GM18873 (cell line): ENCODE measurements around the gene SNX25.
"Not testable (repeated sequence)": the region's sequence is repeated elsewhere in the genome, so short reads cannot be mapped to it uniquely, and the experiment has no call there.

Experiments used
- ATAC-seq: cut with Tn5 transposase; IDR thresholded peaks from one replicate; pipeline ENCODE4 v1.9.1; 2021; ENCODE audit warnings: mild to moderate bottlenecking, moderate library complexity, moderate number of reproducible peaks; ENCODE audit not compliant: unreplicated experiment, low FRiP score

Gene SNX25

GRCh38 chr4:185209031-185209851 is at the start of gene SNX25:
TSS of gene SNX25 (plus strand) at chr4:185209598. CDS start at chr4:185209827, 229 bp downstream.
- peak; percentile 62 for ATAC-seq

DNA sequence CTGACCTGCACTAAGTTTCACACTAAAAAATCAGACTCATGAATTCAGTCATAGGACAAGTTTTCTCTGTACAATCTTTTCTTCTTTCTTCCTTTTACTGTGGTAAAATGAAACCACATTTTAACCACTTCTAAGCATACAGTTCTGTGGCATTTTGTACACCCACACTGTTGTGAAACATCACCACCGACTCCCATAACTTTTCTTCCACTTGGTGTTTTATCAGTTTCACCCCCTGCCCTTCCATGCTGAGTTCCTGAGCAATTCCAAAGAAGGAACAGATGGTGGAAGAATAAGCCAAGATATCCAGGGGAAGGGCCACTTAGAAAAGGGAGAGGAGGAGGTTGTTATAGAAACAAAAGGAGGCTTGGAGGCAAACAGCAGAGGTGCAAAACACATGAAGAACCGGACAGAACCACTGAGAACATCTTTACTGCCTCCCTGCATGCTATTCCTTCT is 43.8 kb upstream of the SNX25 start:
- peak; percentile 86 for ATAC-seq

- ATAC-seq: no peak
Measured at GRCh38 chr4:185167234-185167633, 42.2 kb upstream of the SNX25 start.

- ATAC-seq: peak; percentile 75
Measured at GRCh38 chr4:185171373-185172071, 37.9 kb upstream of the SNX25 start.

- no peak for ATAC-seq
Measured at GRCh38 chr4:185179488-185179887, 29.9 kb upstream of the SNX25 start.

DNA sequence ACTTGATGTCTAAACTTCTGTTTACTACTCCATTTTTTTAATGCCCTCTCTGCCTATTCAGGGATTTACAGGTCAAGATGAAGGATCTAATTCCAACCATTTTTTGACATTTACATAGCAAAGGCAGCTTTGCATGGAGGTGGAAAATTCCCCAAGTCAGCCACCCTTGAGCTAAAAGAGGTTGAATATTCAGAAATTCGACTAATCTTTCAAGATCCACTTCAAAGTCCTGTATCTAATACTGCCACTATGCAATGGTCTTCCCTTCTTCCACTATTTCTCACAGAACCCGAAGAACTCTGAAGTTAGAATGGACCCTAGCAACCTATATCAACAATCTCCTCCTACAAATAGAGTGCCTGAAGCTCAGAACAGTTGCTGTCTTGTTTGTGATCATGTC is 27.2 kb upstream of the SNX25 start:
- ATAC-seq: no peak

GRCh38 chr4:185183622-185184281 is 25.6 kb upstream of the SNX25 start:
- ATAC-seq: no peak

DNA sequence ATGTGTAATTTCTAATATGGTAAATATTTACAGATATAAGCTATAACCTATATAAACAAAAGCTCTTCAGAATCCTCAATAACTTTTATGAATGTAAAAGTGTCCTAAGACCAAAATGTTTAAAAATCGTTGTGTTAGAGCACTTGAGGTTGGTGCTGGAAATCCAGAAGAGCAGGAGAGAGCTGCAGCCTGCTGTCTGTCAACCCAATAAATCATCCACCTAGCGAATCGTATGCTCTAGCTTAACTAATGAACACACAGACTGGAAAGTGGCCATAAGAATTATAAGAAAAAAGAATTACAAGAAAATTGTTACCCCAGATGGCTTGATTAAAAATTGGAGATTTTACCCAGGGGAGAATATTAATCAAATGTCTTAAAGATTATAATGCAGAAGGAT is 22.6 kb upstream of the SNX25 start:
- ATAC-seq: no peak

DNA sequence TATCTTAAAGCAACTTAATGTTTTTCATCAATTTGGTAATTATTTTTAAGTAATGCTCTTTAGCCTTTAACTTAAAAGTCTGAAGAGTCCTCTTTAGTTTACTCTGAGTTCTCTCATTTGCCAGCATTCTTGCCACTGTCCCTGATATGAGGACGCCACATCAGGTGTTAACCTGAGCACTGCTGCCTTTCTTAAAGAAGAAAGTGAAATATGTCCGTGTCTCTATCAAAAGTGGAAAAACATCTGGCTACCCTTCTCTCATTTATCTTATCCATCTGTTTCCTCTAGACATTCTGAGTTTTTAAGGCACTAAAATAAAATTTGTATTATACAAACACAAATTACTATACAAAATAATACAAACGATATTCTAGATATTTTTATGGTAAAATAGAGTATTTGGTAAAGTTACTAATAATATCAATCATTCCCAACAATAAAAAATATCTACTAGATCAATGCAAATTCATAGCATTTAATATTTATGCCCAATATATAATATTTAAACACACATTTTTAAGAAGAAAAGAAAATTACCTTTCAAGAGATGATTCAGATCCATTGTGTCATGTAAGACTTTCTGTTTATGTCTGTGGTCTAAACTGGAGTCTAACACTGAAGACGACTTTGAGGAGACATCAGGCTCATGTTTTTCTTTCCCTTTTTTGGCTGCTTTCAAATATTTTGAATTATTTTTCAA is 19.6 kb upstream of the SNX25 start:
- no peak for ATAC-seq

DNA sequence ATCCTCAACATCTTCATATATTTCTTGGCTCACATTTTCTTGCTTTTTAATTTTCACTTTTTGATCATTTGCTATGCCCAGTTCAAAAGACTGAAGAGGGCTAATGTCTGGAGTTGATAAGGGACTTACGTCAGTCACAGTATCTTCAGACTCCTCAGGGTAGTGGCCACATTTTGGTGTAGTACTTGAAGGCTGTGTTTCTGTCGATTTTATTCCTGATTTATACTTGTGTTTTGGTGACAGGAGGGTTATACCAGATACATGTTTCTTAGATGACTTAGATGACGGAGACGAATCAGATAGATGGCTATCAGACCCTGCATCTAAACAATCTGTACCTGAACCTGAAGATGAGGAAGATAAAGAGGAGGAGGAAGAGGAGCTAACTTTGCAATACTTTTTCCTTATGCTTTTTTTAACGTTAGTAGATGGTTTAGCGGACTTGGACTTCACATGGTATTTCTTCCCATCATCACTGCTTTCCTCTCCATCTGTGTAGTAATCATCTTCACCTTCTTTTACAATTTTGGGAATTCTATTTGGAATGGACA is 19.0 kb upstream of the SNX25 start:
- no peak for ATAC-seq

DNA sequence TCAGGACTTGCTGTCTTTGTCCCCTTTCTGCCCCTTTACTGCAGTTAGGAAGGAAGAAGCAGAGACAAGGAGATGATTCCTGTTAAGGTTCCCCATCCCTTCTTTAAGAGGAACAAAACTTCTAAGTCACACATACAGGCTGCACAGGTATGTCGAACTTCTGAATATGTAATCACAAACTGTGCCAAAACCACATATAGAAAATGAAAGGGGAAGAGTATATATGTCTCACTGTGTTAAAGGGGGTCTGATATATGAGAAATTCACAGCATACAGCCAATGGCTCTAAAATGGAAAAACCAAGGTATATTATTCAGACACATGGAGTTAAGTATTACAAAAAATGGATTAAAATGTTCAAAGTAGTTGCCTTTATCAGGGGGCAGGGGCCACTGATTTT is 17.3 kb upstream of the SNX25 start:
- peak; percentile 48 for ATAC-seq

GRCh38 chr4:185194924-185195888 is 14.2 kb upstream of the SNX25 start:
- no peak for ATAC-seq

DNA sequence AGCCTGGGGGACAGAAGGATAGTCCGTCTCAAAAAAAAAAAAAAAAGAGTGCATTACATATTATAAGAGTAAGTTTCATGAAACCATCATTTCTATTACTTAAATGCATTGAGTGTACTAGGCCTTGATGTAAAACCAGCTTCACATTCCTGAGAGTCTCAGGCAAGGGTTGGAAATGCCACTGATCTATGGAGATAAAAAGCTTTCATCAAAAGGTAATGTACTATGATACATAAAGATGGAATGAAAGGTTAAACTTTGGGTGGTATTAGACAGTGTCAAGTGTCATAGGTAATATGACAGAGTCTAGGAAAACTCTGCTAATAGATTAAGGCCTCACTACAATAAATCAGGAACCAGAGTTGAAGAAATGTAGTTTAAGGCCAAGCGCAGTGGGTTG is 13.0 kb upstream of the SNX25 start:
- no peak for ATAC-seq

GRCh38 chr4:185198189-185198588 is 11.2 kb upstream of the SNX25 start:
- not testable (repeated sequence) for ATAC-seq

DNA sequence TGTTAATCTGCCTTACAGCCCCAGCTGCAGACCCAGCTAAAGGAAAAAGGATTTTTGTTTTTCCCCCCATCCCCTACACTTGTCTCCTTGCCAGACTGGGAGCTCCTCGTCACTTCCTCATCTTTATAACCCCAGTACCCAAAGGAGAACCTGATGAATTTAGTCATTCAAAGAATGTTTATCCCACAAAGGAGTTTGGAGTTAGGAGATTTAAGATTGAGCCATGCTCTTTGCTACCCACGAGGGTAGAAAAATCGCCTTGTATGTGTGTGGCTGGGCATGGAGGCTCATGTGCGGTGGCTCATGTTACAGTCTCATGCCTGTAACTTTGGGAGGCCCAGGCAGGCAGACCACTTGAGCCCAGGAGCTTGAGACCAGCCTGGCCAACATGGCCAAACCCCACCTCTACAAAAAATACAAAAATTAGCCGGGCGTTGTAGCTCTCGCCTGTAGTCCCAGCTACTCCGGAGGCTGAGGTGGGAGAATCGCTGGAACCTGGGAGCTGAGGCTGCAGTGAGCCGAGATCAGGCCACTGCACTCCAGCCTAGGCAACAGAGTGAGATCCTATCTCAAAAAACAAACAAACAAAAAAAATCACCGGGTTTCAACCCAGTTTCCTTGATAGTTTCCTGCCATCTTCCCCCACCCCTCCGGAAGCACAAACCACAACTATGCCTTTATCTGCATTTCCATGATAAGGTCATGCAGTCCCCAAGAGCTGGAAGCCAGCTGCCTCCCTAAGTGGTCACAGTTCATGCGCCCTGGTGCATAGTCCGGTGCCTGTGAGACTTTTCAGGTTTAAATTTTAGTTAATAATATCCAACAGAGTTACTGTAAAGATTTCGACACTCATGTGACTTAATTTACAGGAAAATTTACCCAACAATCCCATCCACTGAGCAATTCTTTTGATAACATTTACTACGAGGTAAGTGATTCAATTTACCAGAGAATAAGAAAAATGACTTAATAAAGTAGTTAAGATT is 7.1 kb upstream of the SNX25 start:
- ATAC-seq: no peak

- peak; percentile 10 for ATAC-seq
Measured at GRCh38 chr4:185202984-185203485, 6.4 kb upstream of the SNX25 start.

DNA sequence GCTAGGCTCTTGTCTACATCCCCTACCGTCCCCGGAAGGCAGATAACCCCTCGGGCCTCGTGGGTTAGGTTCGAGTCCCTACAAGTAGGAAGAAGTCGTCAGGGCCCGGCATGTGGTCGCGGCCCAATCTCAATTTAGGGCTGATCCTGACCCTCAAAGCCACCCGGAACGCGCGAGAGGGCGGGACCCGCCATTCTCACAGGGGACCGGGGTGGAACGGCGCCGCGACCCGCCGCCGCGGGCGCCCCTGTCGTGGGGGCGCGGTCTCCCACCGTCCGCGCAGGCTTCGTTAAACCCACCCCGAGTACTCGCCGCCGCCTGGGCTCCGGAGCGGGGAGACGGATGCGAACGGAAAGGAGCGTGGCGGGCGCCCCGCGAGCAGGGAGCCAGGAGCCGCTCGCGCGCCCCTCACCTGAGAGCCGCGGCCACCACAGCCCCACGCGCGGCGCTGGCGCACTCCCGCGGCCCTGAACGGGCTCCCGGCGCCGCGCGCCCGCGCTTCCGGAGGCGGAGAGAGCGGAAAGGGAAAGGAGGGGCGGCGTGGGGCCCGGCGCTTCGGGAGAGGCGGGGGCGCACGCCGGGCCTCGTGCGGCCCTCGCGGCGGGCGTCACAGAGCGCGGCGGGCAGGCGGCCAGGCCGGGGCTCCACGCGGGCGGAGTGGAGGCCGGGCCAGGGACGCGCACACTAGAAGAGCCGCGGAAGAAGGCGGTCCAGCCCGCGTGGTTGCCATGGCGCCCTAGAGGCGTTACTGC is 5.7 kb upstream of the SNX25 start, which contains the start of gene CFAP97:
Gene CFAP97 (minus strand): TSS at position 515 of the 752 bp plus-strand sequence. CDS start 12,804 bp downstream, outside the sequence.
- peak; percentile 61 for ATAC-seq
